Kidney (tissue), 14 donors: ENCODE data around the gene MYO1D. TPM values are rescaled to one million over a fixed set of nuclear protein-coding genes. Genes with fewer than 3 reads are reported as not detected.

ENCODE experiments used
- DNase-seq, 5 donors: peaks; one replicate each; pipeline ENCODE4 v3.0.0-alpha.2; 2013 to 2020
- FAIRE-seq: peaks from 2 replicates; lab custom pipeline; 2012; peaks lifted over from hg19 to GRCh38; lab: Jason Lieb, UNC
- H3K27ac ChIP-seq, 2 donors: one replicate each; pipeline ENCODE4 v1.7.0; 2013; ENCODE audit warnings: low read depth in 2 of 2, low read length in 2 of 2, inconsistent platforms in 1 of 2
- H3K27me3 ChIP-seq: one replicate; pipeline ENCODE4 v1.7.1; 2013; ENCODE audit warnings: low read length, inconsistent platforms; ENCODE audit not compliant: control insufficient read depth, insufficient read depth
- H3K36me3 ChIP-seq, 3 donors: one replicate each; pipeline versions ENCODE4 v1.7.0 to v1.7.1; 2013; ENCODE audit warnings: low read length in 3 of 3, control low read depth in 1 of 3, inconsistent platforms in 1 of 3; ENCODE audit not compliant: insufficient read depth in 3 of 3, control insufficient read depth in 2 of 3
- H3K4me1 ChIP-seq, 3 donors: one replicate each; pipeline versions ENCODE4 v1.7.0 to v1.7.1; 2013; ENCODE audit warnings: low read length in 3 of 3, inconsistent platforms in 1 of 3, low read depth in 1 of 3; ENCODE audit not compliant: control insufficient read depth in 2 of 3, insufficient read depth in 2 of 3
- H3K4me3 ChIP-seq, 3 donors: one replicate each; pipeline versions ENCODE4 v1.7.0 to v1.8.1; 2013; ENCODE audit warnings: low read length in 3 of 3, control low read depth in 1 of 3, inconsistent platforms in 1 of 3
- H3K9ac ChIP-seq, 3 donors: one replicate each; pipeline versions ENCODE4 v1.7.0 to v1.7.1; 2013; ENCODE audit warnings: low read length in 3 of 3, control low read depth in 1 of 3, inconsistent platforms in 1 of 3
- H3K9me3 ChIP-seq, 3 donors: one replicate each; pipeline versions ENCODE4 v1.7.0 to v1.7.1; 2013; ENCODE audit warnings: low read length in 3 of 3, control low read depth in 1 of 3, inconsistent platforms in 1 of 3; ENCODE audit not compliant: control insufficient read depth in 2 of 3, insufficient read depth in 1 of 3
- CTCF ChIP-seq: IDR thresholded peaks from 3 replicates; pipeline ENCODE4 v1.5.1; 2012; ENCODE audit warnings: mild to moderate bottlenecking, moderate library complexity, borderline replicate concordance; ENCODE audit not compliant: insufficient read depth; ENCODE audit errors: extremely low read depth
- intact Hi-C: fragments of 100-400 bp; cut with DNase I; formaldehyde crosslinking; loops from one replicate; pipeline ENCODE4 v1.11.1; 2022
- polyA plus RNA-seq: library from polyadenylated mRNA; stranded (reverse); fragments of 350-450 nt; fragmentation: Illumina TruSeq; extraction: RNeasy Lipid Tissue Mini Kit (QIAGEN cat#74804); gene quantifications from one replicate; pipeline ENCODE4 v1.2.3, GENCODE V29; 2014; ENCODE audit warnings: low read depth, low replicate concordance; ENCODE audit not compliant: insufficient read depth
- total RNA-seq: library from RNA; stranded (reverse); fragmentation: NEBNext Ultra II Directional; extraction: Animal tissue kit (Norgen Biotek cat#: 25700); gene quantifications from one replicate; pipeline ENCODE4 v1.2.1, GENCODE V29; 2021
- donor health status: control.
- donor health status: control.
- donor health status: control.
- donor health status: control.
- donor health status: control.
- donor health status: DM: yes; HTN: yes; CAD: no.
- donor health status: Normal renal cell carcinoma (clear cell type).

MYO1D gene
- total and polyA plus RNA-seq, 2 donors from 2014 or later = 21.1 to 99.9 TPM

GRCh38 chr17:32536736-32537643 is 339.9 kb downstream of the MYO1D start:
- Histone ChIP-seq H3K27me3 (no peaks in the 10 kb centered on the region), H3K4me1 (peaks cover 0 to 3% (median 0%) of the 10 kb centered on the region in 3 donors)
- FAIRE-seq = no peak

GRCh38 chr17:32533296-32533695 is 343.6 kb downstream of the MYO1D start:
- H3K27me3 ChIP-seq = no peaks in the 10 kb centered on the region
- no peaks in the 10 kb centered on the region for H3K9me3 ChIP-seq
- no peak for TF ChIP-seq CTCF
- H3K9ac ChIP-seq = no peak overlapping the region
- intact Hi-C loops = no loop called here
- no peak overlapping the region for H3K27ac ChIP-seq
- no peaks in the 10 kb centered on the region for H3K36me3 ChIP-seq
- FAIRE-seq (no peak), DNase-seq (no peak)
- H3K4me1 ChIP-seq = peaks cover 0 to 3% (median 0%) of the 10 kb centered on the region in 3 donors
- H3K4me3 ChIP-seq = no peak overlapping the region

More at GRCh38 chr17:32536736-32537643, 339.9 kb downstream of the MYO1D start:
- Histone ChIP-seq H3K9me3 (no peaks in the 10 kb centered on the region), H3K36me3 (no peaks in the 10 kb centered on the region), H3K9ac (no peak overlapping the region), H3K27ac (no peak overlapping the region), H3K4me3 (no peak overlapping the region)
- TF ChIP-seq CTCF = no peak
- intact Hi-C loops = no loop called here
- DNase-seq = peak in 1 of 5 donors; percentile 39

- Histone ChIP-seq H3K36me3 (no peaks in the 10 kb centered on the region), H3K9me3 (no peaks in the 10 kb centered on the region), H3K4me3 (no peak overlapping the region), H3K27me3 (no peaks in the 10 kb centered on the region), H3K4me1 (no peaks in the 10 kb centered on the region), H3K27ac (no peak overlapping the region), H3K9ac (no peak overlapping the region)
- intact Hi-C loops = no loop called here
- DNase-seq (no peak), FAIRE-seq (no peak)
- no peak for TF ChIP-seq CTCF
These were observed 347.3 kb downstream of the MYO1D start for GRCh38 chr17:32529604-32530003.
